ENCODE results near the gene CDH1. TPM values are rescaled to one million over a fixed set of nuclear protein-coding genes. Genes with fewer than 3 reads are reported as not detected.

The CDH1 gene
- polyA plus RNA-seq, 3 donors = 0.05 to 0.13 TPM; not detected in 1

DNA sequence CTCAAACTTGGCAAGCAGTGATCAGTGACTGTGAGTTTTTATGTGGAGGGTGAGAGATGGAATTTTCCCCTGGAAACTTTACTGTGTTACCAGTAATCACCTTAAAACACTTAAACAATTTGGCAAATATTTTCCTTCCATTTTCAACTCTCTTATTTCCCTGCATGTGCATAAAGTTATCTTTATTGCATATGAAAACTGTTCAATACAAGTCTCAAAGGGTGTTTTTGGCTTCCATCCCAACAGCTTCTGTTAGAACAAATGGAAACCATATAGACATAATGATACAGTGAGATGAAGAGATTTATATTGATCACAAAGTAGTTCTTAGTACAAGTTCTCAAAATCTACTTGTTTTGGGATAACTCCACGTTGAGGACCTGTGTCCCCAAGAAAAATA, 69.9 kb downstream of the CDH1 start:
- Mint-ChIP-seq H3K36me3 (no peaks in the 10 kb centered on the region), H3K27me3 (ENCODE audit: low read depth in 3 of 3) (peaks cover 6 to 17% (median 7%) of the 10 kb centered on the region in 3 donors), H3K27ac (no peak overlapping the region), H3K9me3 (no peaks in the 10 kb centered on the region), H3K4me1 (no peaks in the 10 kb centered on the region), H3K4me3 (no peak overlapping the region)
- Histone ChIP-seq H3K4me1 (ENCODE audit: control insufficient read depth in 1 of 2, insufficient read depth in 2 of 2, low read length in 2 of 2) (no peaks in the 10 kb centered on the region), H3K79me2 (ENCODE audit: insufficient read depth, low read length) (no peaks in the 10 kb centered on the region), H3K27me3 (ENCODE audit: control insufficient read depth in 2 of 2, insufficient read depth in 2 of 2, low read length in 2 of 2) (no peaks in the 10 kb centered on the region), H3K4me3 (replicated peaks in 1 of 3; ENCODE audit: low read depth in 2 of 3, low read length in 3 of 3) (no peak overlapping the region), H3K4me2 (replicated peaks; ENCODE audit: extremely low read depth, low read length, poor library complexity, severe bottlenecking) (no peak overlapping the region), H3K9me3 (replicated peaks in 1 of 2; ENCODE audit: control insufficient read depth in 1 of 2, insufficient read depth in 1 of 2, low read length in 2 of 2) (no peaks in the 10 kb centered on the region), H4K20me1 (ENCODE audit: insufficient read depth, low read length) (no peaks in the 10 kb centered on the region), H3K27ac (ENCODE audit: low read depth in 1 of 2, low read length in 2 of 2) (no peak overlapping the region), H2AFZ (ENCODE audit: insufficient read depth, low read depth, low read length, poor library complexity, severe bottlenecking) (no peak overlapping the region), H3K9ac (ENCODE audit: insufficient read depth, low read length, poor library complexity, severe bottlenecking) (no peak overlapping the region), H3K36me3 (replicated peaks in 1 of 2; ENCODE audit: control insufficient read depth in 1 of 2, insufficient read depth in 2 of 2, low read length in 2 of 2) (no peaks in the 10 kb centered on the region)
- no peak for DNase-seq
- intact Hi-C loops (cut with micrococcal nuclease) = loop anchor here in 1 of 2 donors (10.0 kb wide), 1 partner anchor 102 kb away; no protein-coding TSS in a partner anchor
- 100% methylated on average over 1 of the region's 1 CpG for WGBS (ENCODE audit: insufficient coverage)
- TF ChIP-seq, protein P1, sequence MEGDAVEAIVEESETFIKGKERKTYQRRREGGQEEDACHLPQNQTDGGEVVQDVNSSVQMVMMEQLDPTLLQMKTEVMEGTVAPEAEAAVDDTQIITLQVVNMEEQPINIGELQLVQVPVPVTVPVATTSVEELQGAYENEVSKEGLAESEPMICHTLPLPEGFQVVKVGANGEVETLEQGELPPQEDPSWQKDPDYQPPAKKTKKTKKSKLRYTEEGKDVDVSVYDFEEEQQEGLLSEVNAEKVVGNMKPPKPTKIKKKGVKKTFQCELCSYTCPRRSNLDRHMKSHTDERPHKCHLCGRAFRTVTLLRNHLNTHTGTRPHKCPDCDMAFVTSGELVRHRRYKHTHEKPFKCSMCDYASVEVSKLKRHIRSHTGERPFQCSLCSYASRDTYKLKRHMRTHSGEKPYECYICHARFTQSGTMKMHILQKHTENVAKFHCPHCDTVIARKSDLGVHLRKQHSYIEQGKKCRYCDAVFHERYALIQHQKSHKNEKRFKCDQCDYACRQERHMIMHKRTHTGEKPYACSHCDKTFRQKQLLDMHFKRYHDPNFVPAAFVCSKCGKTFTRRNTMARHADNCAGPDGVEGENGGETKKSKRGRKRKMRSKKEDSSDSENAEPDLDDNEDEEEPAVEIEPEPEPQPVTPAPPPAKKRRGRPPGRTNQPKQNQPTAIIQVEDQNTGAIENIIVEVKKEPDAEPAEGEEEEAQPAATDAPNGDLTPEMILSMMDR (IDR thresholded peaks at IDR 0.05) = no peak

DNA sequence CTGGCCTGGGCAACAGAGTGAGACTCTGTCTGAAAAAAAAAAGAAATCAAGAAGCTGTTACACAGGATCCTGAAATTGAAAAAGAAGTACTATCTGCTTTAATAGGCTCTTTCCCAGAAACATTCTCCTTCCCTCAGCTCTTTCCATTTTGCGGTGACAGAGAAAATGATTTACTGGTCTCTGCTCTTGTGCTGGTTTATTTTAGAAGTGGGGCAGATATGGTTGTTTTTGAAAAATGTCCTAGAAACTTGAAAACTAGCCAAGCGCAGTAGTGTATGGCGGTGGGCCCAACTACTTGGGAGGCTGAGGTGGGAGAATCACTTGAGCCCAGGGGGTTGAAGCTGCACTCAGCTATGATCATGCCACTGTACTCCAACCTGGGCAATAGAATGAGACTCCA, 77.4 kb downstream of the CDH1 start:
- TF ChIP-seq, protein P1 (IDR thresholded peaks at IDR 0.05) = no peak
- no peak for DNase-seq
- H3K27me3 Mint-ChIP-seq (ENCODE audit: low read depth in 3 of 3) = peaks cover 4 to 20% (median 12%) of the 10 kb centered on the region in 3 donors

More for the DNA sequence above, 77.4 kb downstream of the CDH1 start:
- Histone ChIP-seq H3K27ac (ENCODE audit: low read depth in 1 of 2, low read length in 2 of 2) (no peak overlapping the region), H3K4me2 (replicated peaks; ENCODE audit: extremely low read depth, low read length, poor library complexity, severe bottlenecking) (no peak overlapping the region), H3K4me1 (ENCODE audit: control insufficient read depth in 1 of 2, insufficient read depth in 2 of 2, low read length in 2 of 2) (no peaks in the 10 kb centered on the region), H4K20me1 (ENCODE audit: insufficient read depth, low read length) (no peaks in the 10 kb centered on the region), H3K79me2 (ENCODE audit: insufficient read depth, low read length) (no peaks in the 10 kb centered on the region), H3K9me3 (replicated peaks in 1 of 2; ENCODE audit: control insufficient read depth in 1 of 2, insufficient read depth in 1 of 2, low read length in 2 of 2) (no peaks in the 10 kb centered on the region), H3K9ac (ENCODE audit: insufficient read depth, low read length, poor library complexity, severe bottlenecking) (no peak overlapping the region), H2AFZ (ENCODE audit: insufficient read depth, low read depth, low read length, poor library complexity, severe bottlenecking) (no peak overlapping the region), H3K36me3 (replicated peaks in 1 of 2; ENCODE audit: control insufficient read depth in 1 of 2, insufficient read depth in 2 of 2, low read length in 2 of 2) (no peaks in the 10 kb centered on the region), H3K4me3 (replicated peaks in 1 of 3; ENCODE audit: low read depth in 2 of 3, low read length in 3 of 3) (no peak overlapping the region), H3K27me3 (ENCODE audit: control insufficient read depth in 2 of 2, insufficient read depth in 2 of 2, low read length in 2 of 2) (no peaks in the 10 kb centered on the region)
- 100% methylated on average over 2 of the region's 3 CpGs for whole genome bisulfite sequencing (ENCODE audit: insufficient coverage)
- Mint-ChIP-seq H3K4me1 (no peaks in the 10 kb centered on the region), H3K36me3 (no peaks in the 10 kb centered on the region), H3K27ac (no peak overlapping the region), H3K9me3 (peaks cover 0 to 2% (median 0%) of the 10 kb centered on the region in 7 donors), H3K4me3 (no peak overlapping the region)
- intact Hi-C loops (cut with micrococcal nuclease) = no loop called here
